ENCODE measurements around the gene ABCG8.

The ABCG8 gene

DNA sequence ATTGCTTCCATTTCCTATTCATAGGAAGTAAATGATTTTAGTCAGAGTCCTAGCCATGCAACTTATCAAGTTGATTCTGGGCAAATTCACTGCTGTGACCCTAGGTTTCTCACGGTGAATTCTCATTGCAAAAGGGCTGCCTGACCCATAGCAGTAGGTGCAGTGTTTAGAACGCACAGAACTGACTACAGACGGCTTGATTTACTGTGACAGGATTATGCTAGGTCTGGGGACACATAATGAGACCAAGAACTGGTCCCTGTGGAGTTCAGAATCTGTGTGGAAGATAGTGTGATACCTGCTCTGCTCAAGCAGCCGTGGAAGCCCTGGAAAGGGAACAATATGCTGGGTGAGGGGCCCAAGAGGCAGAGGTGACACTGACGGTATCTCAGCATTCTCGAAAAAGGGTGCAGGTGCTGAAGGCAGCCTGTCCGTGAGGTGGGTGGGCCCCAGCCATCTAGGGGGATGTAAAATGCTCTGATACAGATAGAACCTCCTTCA lies 46.4 kb downstream of the ABCG8 start:
- WGBS (ENCODE audit: extremely low coverage, insufficient coverage, insufficient read length): no CpG with 5 or more reads among the region's 7 CpGs
- Histone ChIP-seq H3K4me3 (ENCODE audit: low read depth, low read length) (no peak overlapping the region), H3K4me1 (ENCODE audit: control insufficient read depth in 1 of 2, insufficient read depth in 2 of 2, low read length in 2 of 2) (no peaks in the 10 kb centered on the region), H2BK5ac (ENCODE audit: low read depth, low read length, poor library complexity) (no peak overlapping the region), H3K27me3 (ENCODE audit: insufficient read depth, low read length) (no peaks in the 10 kb centered on the region), H2BK12ac (ENCODE audit: low read length) (no peak overlapping the region), H4K91ac (ENCODE audit: low read depth, low read length) (no peak overlapping the region), H4K12ac (ENCODE audit: low read depth, low read length) (no peak overlapping the region), H2BK120ac (ENCODE audit: insufficient read depth, low read length, poor library complexity) (no peak overlapping the region), H4K8ac (ENCODE audit: low read depth, low read length) (no peak overlapping the region), H2AFZ (ENCODE audit: insufficient read depth, low read length, poor library complexity) (no peak overlapping the region), H3K4ac (ENCODE audit: low read depth, low read length) (no peak overlapping the region), H3K23ac (ENCODE audit: low read length) (no peak overlapping the region), H3K14ac (ENCODE audit: low read length) (no peak overlapping the region), H3K4me2 (ENCODE audit: low read length) (no peak overlapping the region), H3K79me2 (ENCODE audit: control insufficient read depth, insufficient read depth, low read length, poor library complexity) (no peaks in the 10 kb centered on the region), H2AK5ac (ENCODE audit: low read length) (no peak overlapping the region), H3K79me1 (ENCODE audit: low read length) (no peaks in the 10 kb centered on the region), H3K36me3 (ENCODE audit: control insufficient read depth in 1 of 2, insufficient read depth in 2 of 2, low read length in 2 of 2) (peaks cover 12 to 24% of the 10 kb centered on the region in 2 experiments), H3K9ac (ENCODE audit: low read length) (peak overlapping the region; percentile 77), H3K27ac (ENCODE audit: low read depth, low read length) (no peak overlapping the region), H3K9me3 (ENCODE audit: insufficient read depth, low read depth, low read length) (peaks cover 1% of the 10 kb centered on the region), H3K18ac (ENCODE audit: low read length) (no peak overlapping the region)
- no peak for DNase-seq

DNA sequence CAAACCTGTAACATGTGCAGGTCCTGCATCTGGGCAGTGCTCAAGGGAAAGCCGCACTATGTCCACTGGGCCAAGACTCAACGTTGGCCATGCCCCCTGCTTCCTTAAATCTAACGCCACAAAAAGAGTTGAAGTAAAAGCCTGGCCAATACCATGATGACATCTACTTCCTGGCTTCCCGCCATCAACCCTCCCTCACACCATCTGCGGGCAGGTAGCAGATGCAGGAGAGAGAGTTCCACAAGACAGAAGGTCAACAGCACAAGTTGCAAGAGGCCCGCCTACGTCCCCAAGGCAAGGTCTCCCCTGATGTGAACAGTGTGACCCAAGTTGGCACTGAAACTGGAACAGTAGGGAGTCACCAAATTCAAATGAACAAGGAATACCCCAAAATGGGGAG lies 48.4 kb downstream of the ABCG8 start:
- Histone ChIP-seq H3K36me3 (ENCODE audit: control insufficient read depth in 1 of 2, insufficient read depth in 2 of 2, low read length in 2 of 2) (peaks cover 13 to 34% of the 10 kb centered on the region in 2 experiments), H4K8ac (ENCODE audit: low read depth, low read length) (no peak overlapping the region), H2AFZ (ENCODE audit: insufficient read depth, low read length, poor library complexity) (no peak overlapping the region), H4K91ac (ENCODE audit: low read depth, low read length) (no peak overlapping the region), H3K27me3 (ENCODE audit: insufficient read depth, low read length) (no peaks in the 10 kb centered on the region), H2BK120ac (ENCODE audit: insufficient read depth, low read length, poor library complexity) (no peak overlapping the region), H3K4ac (ENCODE audit: low read depth, low read length) (no peak overlapping the region), H3K79me1 (ENCODE audit: low read length) (no peaks in the 10 kb centered on the region), H3K4me2 (ENCODE audit: low read length) (no peak overlapping the region), H3K27ac (ENCODE audit: low read depth, low read length) (no peak overlapping the region), H3K23ac (ENCODE audit: low read length) (no peak overlapping the region), H3K9me3 (ENCODE audit: insufficient read depth, low read depth, low read length) (peaks cover 1% of the 10 kb centered on the region), H3K4me1 (ENCODE audit: control insufficient read depth in 1 of 2, insufficient read depth in 2 of 2, low read length in 2 of 2) (no peaks in the 10 kb centered on the region), H3K18ac (ENCODE audit: low read length) (no peak overlapping the region), H3K79me2 (ENCODE audit: control insufficient read depth, insufficient read depth, low read length, poor library complexity) (no peaks in the 10 kb centered on the region), H3K4me3 (ENCODE audit: low read depth, low read length) (no peak overlapping the region), H4K12ac (ENCODE audit: low read depth, low read length) (no peak overlapping the region), H2AK5ac (ENCODE audit: low read length) (no peak overlapping the region), H3K9ac (ENCODE audit: low read length) (no peak overlapping the region), H2BK5ac (ENCODE audit: low read depth, low read length, poor library complexity) (no peak overlapping the region), H2BK12ac (ENCODE audit: low read length) (no peak overlapping the region), H3K14ac (ENCODE audit: low read length) (no peak overlapping the region)
- WGBS (ENCODE audit: extremely low coverage, insufficient coverage, insufficient read length): no CpG with 5 or more reads among the region's 7 CpGs
- DNase-seq: no peak

DNA sequence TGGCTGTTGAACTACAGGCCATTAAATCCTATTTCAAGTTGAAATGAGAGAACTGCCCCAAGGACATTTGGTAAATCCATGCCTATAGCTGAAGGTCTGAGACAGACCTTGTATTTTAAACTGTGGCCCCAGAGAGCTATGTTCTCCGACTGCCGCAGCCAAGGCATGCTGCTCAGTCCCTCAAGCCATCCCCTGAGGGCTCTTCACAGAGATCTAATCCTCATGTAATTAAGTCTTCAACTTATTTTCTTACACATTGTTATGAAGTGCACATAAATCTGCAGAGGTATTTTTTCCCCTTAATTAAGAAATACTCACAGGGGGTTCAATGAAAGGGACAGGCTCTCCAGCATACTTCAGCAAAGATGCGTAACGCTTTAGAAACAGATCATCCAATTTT lies 50.6 kb downstream of the ABCG8 start:
- H2BK12ac ChIP-seq (ENCODE audit: low read length): no peak overlapping the region
- H3K79me2 ChIP-seq (ENCODE audit: control insufficient read depth, insufficient read depth, low read length, poor library complexity): no peaks in the 10 kb centered on the region
- peaks cover 1% of the 10 kb centered on the region for H3K9me3 ChIP-seq (ENCODE audit: insufficient read depth, low read depth, low read length)
- no CpG with 5 or more reads among the region's 4 CpGs for WGBS (ENCODE audit: extremely low coverage, insufficient coverage, insufficient read length)
- H3K79me1 ChIP-seq (ENCODE audit: low read length): no peaks in the 10 kb centered on the region
- H3K4me3 ChIP-seq (ENCODE audit: low read depth, low read length): no peak overlapping the region
- H3K23ac ChIP-seq (ENCODE audit: low read length): no peak overlapping the region
- H3K27me3 ChIP-seq (ENCODE audit: insufficient read depth, low read length): no peaks in the 10 kb centered on the region
- DNase-seq: peak in 1 of 2 donors; percentile 53
- no peak overlapping the region for H2AK5ac ChIP-seq (ENCODE audit: low read length)
- H2AFZ ChIP-seq (ENCODE audit: insufficient read depth, low read length, poor library complexity): no peak overlapping the region
- H3K27ac ChIP-seq (ENCODE audit: low read depth, low read length): no peak overlapping the region
- no peak overlapping the region for H4K91ac ChIP-seq (ENCODE audit: low read depth, low read length)
- no peak overlapping the region for H4K12ac ChIP-seq (ENCODE audit: low read depth, low read length)
- H3K9ac ChIP-seq (ENCODE audit: low read length): no peak overlapping the region
- no peak overlapping the region for H4K8ac ChIP-seq (ENCODE audit: low read depth, low read length)
- no peaks in the 10 kb centered on the region for H3K4me1 ChIP-seq (ENCODE audit: control insufficient read depth in 1 of 2, insufficient read depth in 2 of 2, low read length in 2 of 2)
- no peak overlapping the region for H3K18ac ChIP-seq (ENCODE audit: low read length)
- no peak overlapping the region for H2BK120ac ChIP-seq (ENCODE audit: insufficient read depth, low read length, poor library complexity)
- no peak overlapping the region for H2BK5ac ChIP-seq (ENCODE audit: low read depth, low read length, poor library complexity)
- no peak overlapping the region for H3K4me2 ChIP-seq (ENCODE audit: low read length)
- H3K36me3 ChIP-seq (ENCODE audit: control insufficient read depth in 1 of 2, insufficient read depth in 2 of 2, low read length in 2 of 2): peaks cover 13 to 37% of the 10 kb centered on the region in 2 experiments
- H3K4ac ChIP-seq (ENCODE audit: low read depth, low read length): no peak overlapping the region
- no peak overlapping the region for H3K14ac ChIP-seq (ENCODE audit: low read length)

DNA sequence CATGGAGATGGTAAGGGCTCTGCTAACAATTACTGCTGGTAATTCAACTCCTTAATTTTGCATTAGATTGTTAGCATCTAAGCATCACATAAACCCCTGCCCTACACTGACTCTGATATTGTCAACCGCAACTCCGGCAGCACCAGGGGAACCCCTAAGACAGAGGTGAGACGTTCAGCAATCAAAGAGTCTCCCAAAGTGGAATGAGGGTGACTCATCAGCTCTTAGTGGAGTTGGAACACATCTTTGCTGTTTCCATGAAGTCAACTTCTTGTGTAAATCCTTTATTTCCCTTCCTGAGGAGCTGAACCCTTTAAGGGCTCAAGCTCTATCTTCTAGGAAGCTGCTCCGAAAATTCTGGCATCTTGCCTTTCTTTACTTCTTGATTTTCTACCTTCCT lies 52.1 kb downstream of the ABCG8 start:
- peaks cover 15 to 32% of the 10 kb centered on the region in 2 experiments for H3K36me3 ChIP-seq (ENCODE audit: control insufficient read depth in 1 of 2, insufficient read depth in 2 of 2, low read length in 2 of 2)
- no peaks in the 10 kb centered on the region for H3K4me1 ChIP-seq (ENCODE audit: control insufficient read depth in 1 of 2, insufficient read depth in 2 of 2, low read length in 2 of 2)
- H3K4me2 ChIP-seq (ENCODE audit: low read length): no peak overlapping the region
- no peak overlapping the region for H2AK5ac ChIP-seq (ENCODE audit: low read length)
- H4K91ac ChIP-seq (ENCODE audit: low read depth, low read length): no peak overlapping the region
- no peak overlapping the region for H3K14ac ChIP-seq (ENCODE audit: low read length)
- H3K18ac ChIP-seq (ENCODE audit: low read length): no peak overlapping the region
- no peak overlapping the region for H3K27ac ChIP-seq (ENCODE audit: low read depth, low read length)
- H3K4ac ChIP-seq (ENCODE audit: low read depth, low read length): no peak overlapping the region
- peaks cover 1% of the 10 kb centered on the region for H3K9me3 ChIP-seq (ENCODE audit: insufficient read depth, low read depth, low read length)
- no peak overlapping the region for H4K12ac ChIP-seq (ENCODE audit: low read depth, low read length)
- no peaks in the 10 kb centered on the region for H3K79me1 ChIP-seq (ENCODE audit: low read length)
- no peak overlapping the region for H4K8ac ChIP-seq (ENCODE audit: low read depth, low read length)
- no peaks in the 10 kb centered on the region for H3K27me3 ChIP-seq (ENCODE audit: insufficient read depth, low read length)
- no peak overlapping the region for H2BK120ac ChIP-seq (ENCODE audit: insufficient read depth, low read length, poor library complexity)
- H2BK5ac ChIP-seq (ENCODE audit: low read depth, low read length, poor library complexity): no peak overlapping the region
- H3K79me2 ChIP-seq (ENCODE audit: control insufficient read depth, insufficient read depth, low read length, poor library complexity): no peaks in the 10 kb centered on the region
- no peak overlapping the region for H2AFZ ChIP-seq (ENCODE audit: insufficient read depth, low read length, poor library complexity)
- WGBS (ENCODE audit: extremely low coverage, insufficient coverage, insufficient read length): no CpG with 5 or more reads among the region's 4 CpGs
- H3K4me3 ChIP-seq (ENCODE audit: low read depth, low read length): no peak overlapping the region
- no peak overlapping the region for H3K23ac ChIP-seq (ENCODE audit: low read length)
- no peak overlapping the region for H3K9ac ChIP-seq (ENCODE audit: low read length)
- H2BK12ac ChIP-seq (ENCODE audit: low read length): no peak overlapping the region
- no peak for DNase-seq
